Liver (tissue), 9 donors: ENCODE measurements around the gene PPP1R1A. TPM values are rescaled to one million over a fixed set of nuclear protein-coding genes. Genes with fewer than 3 reads are reported as not detected.

Source experiments
- DNase-seq: peaks from one replicate; pipeline ENCODE4 v3.0.0-alpha.2; 2017; ENCODE audit warnings: low spot score
- H3K27ac ChIP-seq, 2 donors: one replicate each; pipeline ENCODE4 v1.7.0; 2013; ENCODE audit warnings: inconsistent platforms in 2 of 2, low read length in 2 of 2, control low read depth in 1 of 2, low read depth in 1 of 2, mild to moderate bottlenecking in 1 of 2
- H3K27me3 ChIP-seq, 4 donors: one replicate each; pipeline versions ENCODE4 v1.6.1 to v1.7.0; 2013; ENCODE audit warnings: low read length in 3 of 4, inconsistent platforms in 1 of 4, mild to moderate bottlenecking in 1 of 4, moderate library complexity in 1 of 4; ENCODE audit not compliant: control insufficient read depth in 4 of 4, insufficient read depth in 4 of 4
- H3K36me3 ChIP-seq, 4 donors: one replicate each; pipeline versions ENCODE4 v1.6.1 to v1.7.0; 2013; ENCODE audit warnings: low read length in 3 of 4, mild to moderate bottlenecking in 3 of 4, low read depth in 1 of 4, moderate library complexity in 1 of 4; ENCODE audit not compliant: control insufficient read depth in 4 of 4, insufficient read depth in 3 of 4
- H3K4me1 ChIP-seq, 4 donors: one replicate each; pipeline versions ENCODE4 v1.6.1 to v1.7.0; 2013; ENCODE audit warnings: low read length in 3 of 4, mild to moderate bottlenecking in 3 of 4, moderate library complexity in 1 of 4; ENCODE audit not compliant: control insufficient read depth in 4 of 4, insufficient read depth in 4 of 4
- H3K4me3 ChIP-seq, 3 donors: one replicate each; pipeline versions ENCODE4 v1.6.1 to v1.7.0; 2013; ENCODE audit warnings: low read length in 3 of 3, control low read depth in 1 of 3, low read depth in 1 of 3, mild to moderate bottlenecking in 1 of 3
- H3K9ac ChIP-seq, 2 donors: one replicate each; pipeline ENCODE4 v1.7.0; 2013; ENCODE audit warnings: low read length in 2 of 2, mild to moderate bottlenecking in 2 of 2, moderate library complexity in 2 of 2, control low read depth in 1 of 2, low read depth in 1 of 2
- H3K9me3 ChIP-seq, 4 donors: one replicate each; pipeline versions ENCODE4 v1.6.1 to v1.7.0; 2013; ENCODE audit warnings: low read length in 3 of 4; ENCODE audit not compliant: control insufficient read depth in 4 of 4
- ATF3 ChIP-seq: IDR thresholded peaks from 2 replicates; pipeline ENCODE4 v1.6.1; 2016; ENCODE audit warnings: antibody characterized with exemption
- CTCF ChIP-seq: fragments of 150-350 bp; IDR thresholded peaks from 2 replicates; pipeline ENCODE4 v1.5.1; 2017; ENCODE audit warnings: improper control_type of control experiment, low read depth, low read length; ENCODE audit not compliant: missing input control
- EGR1 ChIP-seq, 2 donors: IDR thresholded peaks; 2 replicates each; pipeline ENCODE4 v1.6.1; 2016 to 2018; ENCODE audit warnings: antibody characterized with exemption in 2 of 2, low read depth in 2 of 2
- FOXA1 ChIP-seq: IDR thresholded peaks from 2 replicates; pipeline ENCODE4 v1.6.1; 2016; ENCODE audit warnings: antibody characterized with exemption
- FOXA2 ChIP-seq: IDR thresholded peaks from 2 replicates; pipeline ENCODE4 v1.6.1; 2016; ENCODE audit warnings: antibody characterized with exemption
- GABPA ChIP-seq, 2 donors: IDR thresholded peaks in 1 of 2; conservative IDR thresholded peaks in 1 of 2; 2 replicates each; pipeline ENCODE4 v1.6.1; 2016; ENCODE audit warnings: antibody characterized with exemption in 2 of 2, mild to moderate bottlenecking in 1 of 2, moderate library complexity in 1 of 2
- HNF4A ChIP-seq, 2 donors: conservative IDR thresholded peaks; 2 replicates each; pipeline ENCODE4 v1.6.1; 2016; ENCODE audit warnings: antibody characterized with exemption in 2 of 2, mild to moderate bottlenecking in 2 of 2
- HNF4G ChIP-seq: IDR thresholded peaks from 2 replicates; pipeline ENCODE4 v1.6.1; 2016; ENCODE audit warnings: antibody characterized with exemption
- JUND ChIP-seq, 2 donors: IDR thresholded peaks; 2 replicates each; pipeline ENCODE4 v1.6.1; 2016; ENCODE audit warnings: antibody characterized with exemption in 2 of 2
- MAX ChIP-seq: IDR thresholded peaks from 2 replicates; pipeline ENCODE4 v1.6.1; 2016; ENCODE audit warnings: antibody characterized with exemption
- NR2F2 ChIP-seq: IDR thresholded peaks from 2 replicates; pipeline ENCODE4 v1.6.1; 2016; ENCODE audit warnings: antibody characterized with exemption
- RAD21 ChIP-seq, 2 donors: IDR thresholded peaks; 2 replicates each; pipeline ENCODE4 v1.6.1; 2016; ENCODE audit warnings: antibody characterized with exemption in 2 of 2, mild to moderate bottlenecking in 2 of 2
- REST ChIP-seq: IDR thresholded peaks from 2 replicates; pipeline ENCODE4 v1.6.1; 2016; ENCODE audit warnings: antibody characterized with exemption, mild to moderate bottlenecking
- RXRA ChIP-seq, 2 donors: IDR thresholded peaks; 2 replicates each; pipeline ENCODE4 v1.6.1; 2017 to 2018; ENCODE audit warnings: antibody characterized with exemption in 2 of 2, mild to moderate bottlenecking in 1 of 2
- SP1 ChIP-seq: IDR thresholded peaks from 2 replicates; pipeline ENCODE4 v1.6.1; 2018; ENCODE audit warnings: antibody characterized with exemption, mild to moderate bottlenecking
- TAF1 ChIP-seq: conservative IDR thresholded peaks from 2 replicates; pipeline ENCODE4 v1.6.1; 2016; ENCODE audit warnings: antibody characterized with exemption, mild to moderate bottlenecking
- YY1 ChIP-seq: IDR thresholded peaks from 2 replicates; pipeline ENCODE4 v1.6.1; 2016; ENCODE audit warnings: antibody characterized with exemption, mild to moderate bottlenecking
- ZBTB33 ChIP-seq: IDR thresholded peaks from 2 replicates; pipeline ENCODE4 v1.6.1; 2016; ENCODE audit warnings: antibody characterized with exemption
- WGBS: extraction: QIAGEN DNeasy Blood & Tissue Kit; methylation state at CpG from one replicate; pipeline ENCODE4 v1.1.7; 2013; 5-methylcytosine and 5-hydroxymethylcytosine counted together
- polyA plus RNA-seq, 2 donors: library from polyadenylated mRNA; stranded (reverse) in 1 of 2; unstranded in 1 of 2; fragments of 200-250 nt in 1 of 2; fragments of >200 nt in 1 of 2; fragmentation: Nextera tagmentation in 1 of 2; extraction: Ambion mirVana in 1 of 2; gene quantifications; one replicate each; pipeline versions ENCODE4 v1.2.1 to v1.2.3, GENCODE V29; 2013 to 2015
- total RNA-seq, 2 donors: library from RNA; depleted of rRNA; stranded (reverse); fragments of >200 nt; gene quantifications; one replicate each; pipeline ENCODE4 v1.2.3, GENCODE V29; 2014
- donor health status: healthy.
- donor health status: healthy.
- donor health status: healthy.
- donor health status: healthy.
- donor health status: healthy.

PPP1R1A gene
- total RNA-seq = 10 to 100 TPM in 1 of 2 donors, 1 to 10 TPM in 1; 8.1 to 12.4 TPM
- 100 to 1,000 TPM in 1 of 2 donors, 10 to 100 TPM in 1; 75.2 to 182 TPM for polyA plus RNA-seq

GRCh38 chr12:54588110-54588889 lies at the start of gene PPP1R1A:
Gene PPP1R1A, minus strand, starts transcription at chr12:54588659. Its CDS starts 171 bp downstream, at chr12:54588488.
- H3K9me3 ChIP-seq = no peaks in the 10 kb centered on the region
- H3K4me1 ChIP-seq = peaks cover 8 to 41% (median 24%) of the 10 kb centered on the region in 4 donors
- no peaks in the 10 kb centered on the region for H3K27me3 ChIP-seq
- H3K4me3 ChIP-seq = peak within 1 kb of the TSS; percentile 68 to 82 (median 77)
- H3K27ac ChIP-seq = peak within 1 kb of the TSS; percentile 76 to 86
- DNase-seq = no peak
- WGBS = 2% methylated on average over 77 of the region's 77 CpGs
- H3K9ac ChIP-seq = peak within 1 kb of the TSS; percentile 67 to 68
- peak in 1 of 2 donors; percentile 36 for TF ChIP-seq HNF4A (conservative IDR thresholded peaks at IDR 0.05)
- no peak for TF ChIP-seq EGR1 (IDR thresholded peaks at IDR 0.05; ENCODE audit: low read depth in 2 of 2)
- H3K36me3 ChIP-seq = peaks cover 3 to 8% (median 5%) of the 10 kb centered on the region in 4 donors

- Histone ChIP-seq H3K27ac (no peak within 1 kb of the TSS), H3K27me3 (no peaks in the 10 kb centered on the region), H3K36me3 (no peaks in the 10 kb centered on the region), H3K9me3 (no peaks in the 10 kb centered on the region), H3K4me3 (no peak within 1 kb of the TSS), H3K4me1 (no peaks in the 10 kb centered on the region), H3K9ac (no peak within 1 kb of the TSS)
- no peak for DNase-seq
- TF ChIP-seq EGR1 (IDR thresholded peaks at IDR 0.05; ENCODE audit: low read depth in 2 of 2) (no peak), RAD21 (IDR thresholded peaks at IDR 0.05) (no peak), HNF4G (no peak), FOXA2 (no peak), SP1 (no peak), YY1 (no peak), REST (no peak), RXRA (IDR thresholded peaks at IDR 0.05) (no peak), GABPA (IDR thresholded peaks at IDR 0.05 in 1 of 2, conservative IDR thresholded peaks at IDR 0.05 in 1 of 2) (no peak), ATF3 (no peak), ZBTB33 (no peak), TAF1 (no peak), MAX (no peak), NR2F2 (no peak), CTCF (no peak), FOXA1 (no peak), HNF4A (conservative IDR thresholded peaks at IDR 0.05) (no peak), JUND (IDR thresholded peaks at IDR 0.05) (no peak)
- WGBS = 77% methylated on average over 2 of the region's 2 CpGs
These were observed 46.3 kb upstream of the PPP1R1A start, which contains the start of gene LACRT for GRCh38 chr12:54634795-54635194. Gene LACRT, minus strand, starts transcription at chr12:54634895. Its CDS starts 54 bp downstream, at chr12:54634841.
